T-helper 1 cell treated with Interleukin-12 subunit alpha and Interleukin-12 subunit beta and Interleukin-4 antibody, amounts not matched to agents 30 μg/mL and 1 μg/mL, for 36 hours (primary cell): ENCODE results near the gene ZNF687.

ENCODE experiments used
- H3K27ac Mint-ChIP-seq: one replicate; pipeline ENCODE4 v1.8.0; 2021; ENCODE audit warnings: mild to moderate bottlenecking, mixed read lengths
- H3K27me3 Mint-ChIP-seq: one replicate; pipeline ENCODE4 v1.8.0; 2021; ENCODE audit warnings: low read depth, mixed read lengths
- H3K36me3 Mint-ChIP-seq: one replicate; pipeline ENCODE4 v1.8.0; 2021; ENCODE audit warnings: low read depth, mixed read lengths
- H3K4me1 Mint-ChIP-seq: one replicate; pipeline ENCODE4 v1.8.0; 2021; ENCODE audit warnings: low read depth, mixed read lengths
- H3K4me3 Mint-ChIP-seq: one replicate; pipeline ENCODE4 v1.8.0; 2021; ENCODE audit warnings: mild to moderate bottlenecking, moderate library complexity, mixed read lengths
- H3K9me3 Mint-ChIP-seq: one replicate; pipeline ENCODE4 v1.8.0; 2021; ENCODE audit warnings: mixed read lengths

ZNF687 gene

GRCh38 chr1:151314137-151314875 lies 32.2 kb downstream of the ZNF687 start:
- Mint-ChIP-seq H3K9me3 (no peaks in the 10 kb centered on the region), H3K4me1 (peaks cover 29% of the 10 kb centered on the region), H3K27me3 (no peaks in the 10 kb centered on the region), H3K27ac (no peak overlapping the region), H3K4me3 (no peak overlapping the region), H3K36me3 (peaks cover 48% of the 10 kb centered on the region)

GRCh38 chr1:151315565-151316235 lies 33.6 kb downstream of the ZNF687 start:
- Mint-ChIP-seq H3K27ac (no peak overlapping the region), H3K9me3 (no peaks in the 10 kb centered on the region), H3K4me3 (no peak overlapping the region), H3K4me1 (peaks cover 31% of the 10 kb centered on the region), H3K36me3 (peaks cover 47% of the 10 kb centered on the region), H3K27me3 (no peaks in the 10 kb centered on the region)

- Mint-ChIP-seq H3K36me3 (peaks cover 38% of the 10 kb centered on the region), H3K27me3 (no peaks in the 10 kb centered on the region), H3K4me3 (no peak overlapping the region), H3K27ac (no peak overlapping the region), H3K9me3 (no peaks in the 10 kb centered on the region), H3K4me1 (peaks cover 12% of the 10 kb centered on the region)
Observed at GRCh38 chr1:151318975-151319374, 36.9 kb downstream of the ZNF687 start.

- H3K27ac Mint-ChIP-seq = no peak overlapping the region
- H3K27me3 Mint-ChIP-seq = no peaks in the 10 kb centered on the region
- H3K36me3 Mint-ChIP-seq = peaks cover 37% of the 10 kb centered on the region
- peaks cover 33% of the 10 kb centered on the region for H3K4me1 Mint-ChIP-seq
- H3K9me3 Mint-ChIP-seq = no peaks in the 10 kb centered on the region
- no peak overlapping the region for H3K4me3 Mint-ChIP-seq
Observed at GRCh38 chr1:151324390-151324930, 42.4 kb downstream of the ZNF687 start.

- no peaks in the 10 kb centered on the region for H3K9me3 Mint-ChIP-seq
- no peak overlapping the region for H3K27ac Mint-ChIP-seq
- peak overlapping the region; percentile 98 for H3K4me3 Mint-ChIP-seq
- H3K4me1 Mint-ChIP-seq = peaks cover 33% of the 10 kb centered on the region
- no peaks in the 10 kb centered on the region for H3K27me3 Mint-ChIP-seq
- peaks cover 37% of the 10 kb centered on the region for H3K36me3 Mint-ChIP-seq
Observed at GRCh38 chr1:151325231-151325630, 43.1 kb downstream of the ZNF687 start.

GRCh38 chr1:151325646-151326429 lies 43.7 kb downstream of the ZNF687 start:
- Mint-ChIP-seq H3K9me3 (no peaks in the 10 kb centered on the region), H3K4me3 (peak overlapping the region; percentile 98), H3K27me3 (no peaks in the 10 kb centered on the region), H3K36me3 (peaks cover 34% of the 10 kb centered on the region), H3K27ac (peak overlapping the region; percentile 95), H3K4me1 (peaks cover 29% of the 10 kb centered on the region)

- peaks cover 28% of the 10 kb centered on the region for H3K4me1 Mint-ChIP-seq
- H3K4me3 Mint-ChIP-seq = peak overlapping the region; percentile 98
- no peaks in the 10 kb centered on the region for H3K27me3 Mint-ChIP-seq
Observed at GRCh38 chr1:151326619-151327222, 44.6 kb downstream of the ZNF687 start.

GRCh38 chr1:151327223-151327902 lies 45.3 kb downstream of the ZNF687 start, which contains the start of gene PI4KB:
PI4KB (minus strand) TSS chr1:151327416; CDS start chr1:151316481, 10,935 bp downstream.
- no peaks in the 10 kb centered on the region for H3K9me3 Mint-ChIP-seq
- peaks cover 28% of the 10 kb centered on the region for H3K4me1 Mint-ChIP-seq
- H3K4me3 Mint-ChIP-seq = peak within 1 kb of the TSS; percentile 98
- H3K36me3 Mint-ChIP-seq = peaks cover 29% of the 10 kb centered on the region
- peak within 1 kb of the TSS; percentile 99 for H3K27ac Mint-ChIP-seq
- no peaks in the 10 kb centered on the region for H3K27me3 Mint-ChIP-seq

More at GRCh38 chr1:151326619-151327222, 44.6 kb downstream of the ZNF687 start:
- Mint-ChIP-seq H3K9me3 (no peaks in the 10 kb centered on the region), H3K36me3 (peaks cover 34% of the 10 kb centered on the region), H3K27ac (peak overlapping the region; percentile 95)

- Mint-ChIP-seq H3K36me3 (peaks cover 26% of the 10 kb centered on the region), H3K27ac (peak overlapping the region; percentile 99)
Observed at GRCh38 chr1:151327903-151328674, 46.0 kb downstream of the ZNF687 start.

GRCh38 chr1:151334822-151335221 lies 52.7 kb downstream of the ZNF687 start:
- no peak overlapping the region for H3K4me3 Mint-ChIP-seq
- no peaks in the 10 kb centered on the region for H3K4me1 Mint-ChIP-seq
- H3K27ac Mint-ChIP-seq = no peak overlapping the region
- no peaks in the 10 kb centered on the region for H3K27me3 Mint-ChIP-seq
- H3K36me3 Mint-ChIP-seq = peaks cover 3% of the 10 kb centered on the region
- no peaks in the 10 kb centered on the region for H3K9me3 Mint-ChIP-seq

More at GRCh38 chr1:151327903-151328674, 46.0 kb downstream of the ZNF687 start:
- Mint-ChIP-seq H3K4me3 (peak overlapping the region; percentile 98), H3K9me3 (no peaks in the 10 kb centered on the region), H3K4me1 (peaks cover 25% of the 10 kb centered on the region), H3K27me3 (no peaks in the 10 kb centered on the region)

GRCh38 chr1:151336556-151336955 lies 54.5 kb downstream of the ZNF687 start:
- Mint-ChIP-seq H3K27me3 (no peaks in the 10 kb centered on the region), H3K4me3 (no peak overlapping the region), H3K36me3 (peaks cover 5% of the 10 kb centered on the region), H3K9me3 (no peaks in the 10 kb centered on the region), H3K4me1 (peaks cover 5% of the 10 kb centered on the region), H3K27ac (no peak overlapping the region)

GRCh38 chr1:151340870-151341754 lies 59.0 kb downstream of the ZNF687 start:
- H3K36me3 Mint-ChIP-seq = peaks cover 26% of the 10 kb centered on the region
- no peaks in the 10 kb centered on the region for H3K27me3 Mint-ChIP-seq
- peaks cover 19% of the 10 kb centered on the region for H3K4me1 Mint-ChIP-seq
- H3K27ac Mint-ChIP-seq = peak overlapping the region; percentile 39
- no peak overlapping the region for H3K4me3 Mint-ChIP-seq
- H3K9me3 Mint-ChIP-seq = no peaks in the 10 kb centered on the region
